ENCODE measurements around the gene TCF12.

Gene TCF12

GRCh38 chr15:57183614-57184344 is 265.3 kb downstream of the TCF12 start:
- H3K4me3 ChIP-seq (ENCODE audit: control insufficient read depth, low read depth, low read length) = no peak overlapping the region
- TF ChIP-seq CTCF (conservative IDR thresholded peaks at IDR 0.05; ENCODE audit: control insufficient read depth, insufficient read depth, low read depth, low read length) = no peak
- no peak for DNase-seq (ENCODE audit: low read depth)

- DNase-seq (ENCODE audit: low read depth) = peak; percentile 20
- no peak for TF ChIP-seq CTCF (conservative IDR thresholded peaks at IDR 0.05; ENCODE audit: control insufficient read depth, insufficient read depth, low read depth, low read length)
- H3K4me3 ChIP-seq (ENCODE audit: control insufficient read depth, low read depth, low read length) = no peak overlapping the region
Measured at GRCh38 chr15:57184502-57184901, 266.1 kb downstream of the TCF12 start.

GRCh38 chr15:57185507-57186074 is 267.1 kb downstream of the TCF12 start:
- DNase-seq (ENCODE audit: low read depth) = no peak
- no peak for TF ChIP-seq CTCF (conservative IDR thresholded peaks at IDR 0.05; ENCODE audit: control insufficient read depth, insufficient read depth, low read depth, low read length)

GRCh38 chr15:57189466-57189865 is 271.0 kb downstream of the TCF12 start:
- TF ChIP-seq CTCF (conservative IDR thresholded peaks at IDR 0.05; ENCODE audit: control insufficient read depth, insufficient read depth, low read depth, low read length) = no peak
- H3K4me3 ChIP-seq (ENCODE audit: control insufficient read depth, low read depth, low read length) = no peak overlapping the region
- no peak for DNase-seq (ENCODE audit: low read depth)

More at GRCh38 chr15:57185507-57186074, 267.1 kb downstream of the TCF12 start:
- H3K4me3 ChIP-seq (ENCODE audit: control insufficient read depth, low read depth, low read length) = no peak overlapping the region

GRCh38 chr15:57190208-57190607 is 271.8 kb downstream of the TCF12 start:
- DNase-seq (ENCODE audit: low read depth) = no peak
- no peak overlapping the region for H3K4me3 ChIP-seq (ENCODE audit: control insufficient read depth, low read depth, low read length)
- no peak for TF ChIP-seq CTCF (conservative IDR thresholded peaks at IDR 0.05; ENCODE audit: control insufficient read depth, insufficient read depth, low read depth, low read length)

- DNase-seq (ENCODE audit: low read depth) = no peak
- no peak for TF ChIP-seq CTCF (conservative IDR thresholded peaks at IDR 0.05; ENCODE audit: control insufficient read depth, insufficient read depth, low read depth, low read length)
- no peak overlapping the region for H3K4me3 ChIP-seq (ENCODE audit: control insufficient read depth, low read depth, low read length)
Measured at GRCh38 chr15:57193161-57193560, 274.7 kb downstream of the TCF12 start.

Measured in fibroblast of mammary gland (primary cell).